GM12865 (cell line): ENCODE results near the gene DIP2B.

Experiments used
- DNase-seq: peaks from one replicate; pipeline ENCODE4 v3.0.0; 2010; ENCODE audit warnings: low read depth
- H3K4me3 ChIP-seq: 2 replicates; pipeline ENCODE4 v1.5.1; 2011; ENCODE audit warnings: mild to moderate bottlenecking, low read depth, low read length, control low read depth
- TF ChIP-seq, protein P1 (sequence below): IDR thresholded peaks from 2 replicates; pipeline ENCODE4 v1.5.1; 2011; ENCODE audit warnings: low read length, control low read depth, low read depth, inconsistent platforms; ENCODE audit not compliant: insufficient read depth; ENCODE audit errors: missing control alignments

The DIP2B gene

DNA sequence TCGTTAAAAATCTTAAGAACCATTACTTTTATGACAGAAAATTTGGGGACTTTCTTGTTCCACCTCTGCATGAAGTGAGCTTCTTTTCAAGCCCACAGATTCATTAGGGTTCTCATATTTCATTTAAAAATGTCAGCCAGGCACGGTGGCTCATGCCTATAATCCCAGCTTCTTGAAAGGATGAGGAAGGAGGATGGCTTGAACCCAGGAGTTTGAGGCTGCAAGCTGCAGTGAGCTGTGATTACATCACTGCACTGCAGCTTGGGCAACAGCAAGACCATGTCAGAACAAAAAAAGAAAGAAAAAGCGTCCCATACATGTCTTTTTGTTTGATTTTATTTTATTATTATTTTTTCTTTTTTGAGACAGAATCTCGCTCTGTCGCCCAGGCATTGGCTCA lies 215.7 kb downstream of the DIP2B start:
- TF ChIP-seq, protein P1, sequence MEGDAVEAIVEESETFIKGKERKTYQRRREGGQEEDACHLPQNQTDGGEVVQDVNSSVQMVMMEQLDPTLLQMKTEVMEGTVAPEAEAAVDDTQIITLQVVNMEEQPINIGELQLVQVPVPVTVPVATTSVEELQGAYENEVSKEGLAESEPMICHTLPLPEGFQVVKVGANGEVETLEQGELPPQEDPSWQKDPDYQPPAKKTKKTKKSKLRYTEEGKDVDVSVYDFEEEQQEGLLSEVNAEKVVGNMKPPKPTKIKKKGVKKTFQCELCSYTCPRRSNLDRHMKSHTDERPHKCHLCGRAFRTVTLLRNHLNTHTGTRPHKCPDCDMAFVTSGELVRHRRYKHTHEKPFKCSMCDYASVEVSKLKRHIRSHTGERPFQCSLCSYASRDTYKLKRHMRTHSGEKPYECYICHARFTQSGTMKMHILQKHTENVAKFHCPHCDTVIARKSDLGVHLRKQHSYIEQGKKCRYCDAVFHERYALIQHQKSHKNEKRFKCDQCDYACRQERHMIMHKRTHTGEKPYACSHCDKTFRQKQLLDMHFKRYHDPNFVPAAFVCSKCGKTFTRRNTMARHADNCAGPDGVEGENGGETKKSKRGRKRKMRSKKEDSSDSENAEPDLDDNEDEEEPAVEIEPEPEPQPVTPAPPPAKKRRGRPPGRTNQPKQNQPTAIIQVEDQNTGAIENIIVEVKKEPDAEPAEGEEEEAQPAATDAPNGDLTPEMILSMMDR: no peak
- H3K4me3 ChIP-seq: no peak overlapping the region
- no peak for DNase-seq

- no peak overlapping the region for H3K4me3 ChIP-seq
- TF ChIP-seq, protein P1: no peak
- DNase-seq: no peak
These were observed 219.1 kb downstream of the DIP2B start for GRCh38 chr12:50723865-50724264.

DNA sequence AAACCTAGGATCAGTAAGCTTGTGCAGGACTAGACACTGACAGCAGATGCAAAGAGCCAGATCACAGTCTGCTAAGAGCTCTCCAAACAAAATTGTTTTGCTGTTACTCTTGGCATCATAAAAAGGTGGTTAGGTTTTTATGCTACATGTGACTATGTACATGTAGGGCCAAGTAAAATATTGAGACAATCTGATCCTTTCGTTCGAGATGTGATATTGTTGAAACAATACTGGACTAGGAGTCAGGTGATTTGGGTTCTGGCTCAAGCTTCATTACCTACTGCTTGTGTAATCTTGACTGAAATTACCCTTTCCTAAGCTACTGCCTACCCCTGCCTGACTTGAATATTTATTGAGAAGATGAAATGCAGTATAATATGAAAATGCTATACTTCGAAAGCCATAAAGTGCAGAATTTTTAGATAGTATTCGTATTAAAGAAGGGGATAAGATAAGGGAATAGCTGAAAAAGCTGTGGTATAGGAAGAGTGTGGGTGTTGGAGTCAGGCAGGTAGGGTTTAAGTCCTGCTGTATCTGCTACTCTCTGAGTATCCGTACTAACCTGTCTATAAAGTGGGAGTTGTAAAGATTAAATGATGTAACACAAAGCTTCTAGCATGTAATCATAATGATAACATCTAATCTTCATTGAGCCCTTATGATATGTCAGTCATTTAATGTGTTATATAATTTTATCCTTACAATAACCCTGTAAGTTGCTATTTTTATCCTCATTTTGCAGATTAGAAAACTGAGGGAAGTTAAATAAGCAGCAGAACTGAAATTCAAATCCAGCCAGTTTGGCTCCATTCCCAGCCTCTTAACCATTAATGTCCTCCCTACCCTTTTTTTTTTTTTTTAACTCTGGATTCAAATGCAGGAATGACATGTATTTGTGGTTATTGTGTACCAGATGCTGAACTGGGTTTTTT lies 220.5 kb downstream of the DIP2B start:
- no peak overlapping the region for H3K4me3 ChIP-seq
- TF ChIP-seq, protein P1: no peak
- no peak for DNase-seq

DNA sequence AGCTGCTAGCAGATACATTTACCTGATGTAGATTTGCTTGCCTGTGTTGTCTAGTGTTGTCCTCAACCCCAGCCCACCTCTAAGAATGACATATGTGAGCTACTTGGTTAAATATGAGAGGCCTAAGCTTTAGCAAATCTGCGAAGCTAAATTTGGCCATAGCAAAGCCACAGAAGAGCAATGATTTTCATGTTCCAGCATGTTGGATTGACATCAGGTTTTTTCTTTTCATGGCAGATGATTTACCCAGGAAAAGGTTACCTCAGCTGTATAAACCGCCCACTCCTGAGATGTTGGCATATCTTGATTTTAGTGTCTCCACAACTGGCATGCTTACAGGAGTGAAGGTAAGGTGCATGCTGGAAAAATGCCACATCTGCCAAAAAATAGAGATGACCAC lies 222.7 kb downstream of the DIP2B start:
- TF ChIP-seq, protein P1: no peak
- no peak for DNase-seq
- no peak overlapping the region for H3K4me3 ChIP-seq

GRCh38 chr12:50728417-50728816 lies 223.6 kb downstream of the DIP2B start:
- no peak for DNase-seq
- TF ChIP-seq, protein P1: no peak
- H3K4me3 ChIP-seq: no peak overlapping the region

DNA sequence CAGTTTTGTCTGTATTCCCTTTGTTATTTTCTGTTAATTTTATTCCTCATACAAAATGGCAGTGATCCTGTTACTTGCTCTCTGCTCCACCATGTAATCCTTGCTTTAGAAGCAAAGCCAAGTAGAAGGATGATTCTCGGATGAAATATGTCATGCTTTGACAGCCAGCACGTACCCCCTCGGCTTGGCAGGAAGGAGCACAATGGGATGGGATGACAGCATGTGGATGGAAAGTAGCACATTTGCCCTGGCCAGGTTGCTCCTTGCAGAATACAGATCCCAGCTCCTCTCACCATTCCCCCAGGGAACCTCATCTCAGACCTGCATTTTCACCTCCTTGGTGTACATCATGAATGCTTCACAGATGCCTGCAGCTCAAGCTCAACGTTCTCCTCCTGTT lies 224.1 kb downstream of the DIP2B start:
- TF ChIP-seq, protein P1: no peak
- H3K4me3 ChIP-seq: no peak overlapping the region
- no peak for DNase-seq
